ENCODE data around the gene AK9. TPM values are rescaled to one million over a fixed set of nuclear protein-coding genes. Genes with fewer than 3 reads are reported as not detected.
"Not testable (repeated sequence)": the region's sequence is repeated elsewhere in the genome, so short reads cannot be mapped to it uniquely, and the experiment has no call there.

The AK9 gene
- total RNA-seq, 4 donors from 2014 or later = 3.9 to 8.2 (median 7.1) TPM

- in situ Hi-C loops (cut with MboI; ENCODE audit: low sequenced_read_pairs in 4 of 4) = loop anchor here in 3 of 4 donors (25.0 kb wide), 3 partner anchors 501 to 1276 kb away; partner anchors contain the start of genes CDC40 (in 3 of the 3), WASF1 (in 3 of the 3) and GTF3C6 (in 1 of the 3)
- no peak for ATAC-seq
- DNase-seq = no peak
These were observed 4.3 kb downstream of the AK9 start for GRCh38 chr6:109686566-109687265.

DNA sequence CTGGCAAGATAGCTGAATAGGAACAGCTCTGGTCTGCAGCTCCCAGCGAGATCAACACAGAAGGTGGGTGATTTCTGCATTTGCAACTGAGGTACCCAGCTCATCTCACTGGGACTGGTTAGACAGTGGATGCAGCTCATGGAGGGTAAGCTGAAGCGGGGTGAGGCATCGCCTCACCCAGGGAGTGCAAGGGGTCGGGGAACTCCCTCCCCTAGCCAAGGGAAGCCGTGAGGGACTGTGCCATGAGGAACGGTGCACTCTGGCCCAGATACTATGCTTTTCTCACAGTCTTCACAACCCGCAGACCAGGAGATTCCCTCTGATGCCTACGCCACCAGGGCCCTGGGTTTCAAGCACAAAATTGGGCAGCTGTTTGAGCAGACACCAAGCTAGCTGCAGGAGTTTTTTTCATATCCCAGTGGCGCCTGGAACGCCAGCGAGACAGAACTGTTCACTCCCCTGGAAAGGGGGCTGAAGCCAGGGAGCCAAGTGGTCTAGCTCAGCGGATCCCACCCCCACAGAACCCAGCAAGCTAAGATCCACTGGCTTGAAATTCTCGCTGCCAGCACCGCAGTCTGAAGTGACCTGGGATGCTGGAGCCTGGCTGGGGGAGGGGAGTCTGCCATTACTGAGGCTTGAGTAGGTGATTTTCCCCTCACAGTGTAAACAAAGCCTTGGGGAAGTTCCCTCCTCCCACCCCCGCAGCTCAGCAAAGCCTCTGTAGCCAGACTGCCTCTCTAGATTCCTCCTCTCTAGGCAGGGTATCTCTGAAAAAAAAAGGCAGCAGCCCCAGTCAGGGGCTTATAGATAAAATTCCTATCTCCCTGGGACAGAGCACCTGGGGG, 12.1 kb downstream of the AK9 start:
- ATAC-seq; DNase-seq; H3K36me3 ChIP-seq; H3K4me1 ChIP-seq; intact Hi-C loops (cut with DNase I; ENCODE audit: low total_unique reads); H3K9me3 ChIP-seq; H3K27ac ChIP-seq; H3K27me3 ChIP-seq; H3K4me3 ChIP-seq: not testable (repeated sequence)
- in situ Hi-C loops (cut with MboI; ENCODE audit: low sequenced_read_pairs in 4 of 4) = loop anchor here in 3 of 4 donors (25.0 kb wide), 3 partner anchors 508 to 1283 kb away; partner anchors contain the start of genes CDC40 (in 3 of the 3), WASF1 (in 3 of the 3) and GTF3C6 (in 1 of the 3)

More at GRCh38 chr6:109686566-109687265, 4.3 kb downstream of the AK9 start:
- H3K4me1 ChIP-seq = peaks cover 7 to 16% of the 10 kb centered on the region in 2 donors
- H3K4me3 ChIP-seq = no peak overlapping the region
- H3K27me3 ChIP-seq = no peaks in the 10 kb centered on the region
- intact Hi-C loops (cut with DNase I; ENCODE audit: low total_unique reads) = no loop called here
- peak overlapping the region in 3 of 4 donors; percentile 21 to 53 (median 40) for H3K27ac ChIP-seq
- no peaks in the 10 kb centered on the region for H3K36me3 ChIP-seq
- TF ChIP-seq POLR2A (IDR thresholded peaks at IDR 0.05) = no peak
- TF ChIP-seq, protein P1, sequence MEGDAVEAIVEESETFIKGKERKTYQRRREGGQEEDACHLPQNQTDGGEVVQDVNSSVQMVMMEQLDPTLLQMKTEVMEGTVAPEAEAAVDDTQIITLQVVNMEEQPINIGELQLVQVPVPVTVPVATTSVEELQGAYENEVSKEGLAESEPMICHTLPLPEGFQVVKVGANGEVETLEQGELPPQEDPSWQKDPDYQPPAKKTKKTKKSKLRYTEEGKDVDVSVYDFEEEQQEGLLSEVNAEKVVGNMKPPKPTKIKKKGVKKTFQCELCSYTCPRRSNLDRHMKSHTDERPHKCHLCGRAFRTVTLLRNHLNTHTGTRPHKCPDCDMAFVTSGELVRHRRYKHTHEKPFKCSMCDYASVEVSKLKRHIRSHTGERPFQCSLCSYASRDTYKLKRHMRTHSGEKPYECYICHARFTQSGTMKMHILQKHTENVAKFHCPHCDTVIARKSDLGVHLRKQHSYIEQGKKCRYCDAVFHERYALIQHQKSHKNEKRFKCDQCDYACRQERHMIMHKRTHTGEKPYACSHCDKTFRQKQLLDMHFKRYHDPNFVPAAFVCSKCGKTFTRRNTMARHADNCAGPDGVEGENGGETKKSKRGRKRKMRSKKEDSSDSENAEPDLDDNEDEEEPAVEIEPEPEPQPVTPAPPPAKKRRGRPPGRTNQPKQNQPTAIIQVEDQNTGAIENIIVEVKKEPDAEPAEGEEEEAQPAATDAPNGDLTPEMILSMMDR (IDR thresholded peaks at IDR 0.05 in 4 of 5, conservative IDR thresholded peaks at IDR 0.05 in 1 of 5) = no peak
- H3K9me3 ChIP-seq = no peaks in the 10 kb centered on the region

DNA sequence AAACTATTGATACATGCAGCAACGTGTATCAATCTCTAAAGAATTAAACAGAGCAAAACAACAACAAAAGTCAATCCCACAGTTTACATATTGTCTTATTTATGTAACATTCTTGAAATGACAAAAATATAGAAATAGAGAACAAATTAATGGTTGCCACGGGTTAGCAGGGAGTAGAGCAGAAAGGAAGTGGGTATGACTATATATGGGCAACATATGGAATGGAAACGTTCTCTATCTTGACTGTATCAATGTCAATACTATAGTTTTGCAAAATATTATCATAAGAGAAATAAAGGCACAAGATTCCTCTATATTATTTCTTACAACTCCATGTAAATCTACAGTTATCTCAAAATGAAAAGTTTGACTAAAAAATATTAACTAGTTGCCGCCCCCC, 12.8 kb downstream of the AK9 start:
- TF ChIP-seq, protein P1 (IDR thresholded peaks at IDR 0.05 in 4 of 5, conservative IDR thresholded peaks at IDR 0.05 in 1 of 5) = no peak
- TF ChIP-seq POLR2A (IDR thresholded peaks at IDR 0.05) = no peak
- in situ Hi-C loops (cut with MboI; ENCODE audit: low sequenced_read_pairs in 4 of 4) = loop anchor here in 3 of 4 donors (25.0 kb wide), 3 partner anchors 509 to 1284 kb away; partner anchors contain the start of genes CDC40 (in 3 of the 3), WASF1 (in 3 of the 3) and GTF3C6 (in 1 of the 3)

DNA sequence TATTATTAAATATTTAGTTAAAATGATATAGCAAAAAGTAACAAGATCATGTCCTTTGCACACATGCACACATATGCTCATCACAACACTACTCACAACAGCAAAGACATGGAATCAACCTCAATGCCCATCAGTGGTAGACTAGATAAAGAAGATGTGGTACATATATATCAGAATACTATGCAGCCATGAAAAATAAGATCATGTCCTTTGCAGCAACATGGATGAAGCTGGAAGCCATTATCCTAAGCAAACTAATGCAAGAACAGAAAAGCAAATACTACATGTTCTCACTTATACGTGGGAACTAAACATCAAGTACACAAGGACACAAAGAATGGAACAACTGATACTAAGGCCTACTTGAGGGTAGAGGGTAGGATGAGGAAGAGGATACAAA, 14.3 kb downstream of the AK9 start:
- in situ Hi-C loops (cut with MboI; ENCODE audit: low sequenced_read_pairs in 4 of 4) (loop anchor here in 3 of 4 donors (25.0 kb wide), 3 partner anchors 511 to 1286 kb away; partner anchors contain the start of genes CDC40 (in 3 of the 3), WASF1 (in 3 of the 3) and GTF3C6 (in 1 of the 3)), intact Hi-C loops (cut with DNase I; ENCODE audit: low total_unique reads) (no loop called here)
- no peak overlapping the region for H3K27ac ChIP-seq
- H3K4me3 ChIP-seq = no peak overlapping the region
- H3K9me3 ChIP-seq = no peaks in the 10 kb centered on the region
- H3K36me3 ChIP-seq = no peaks in the 10 kb centered on the region
- TF ChIP-seq, protein P1 (IDR thresholded peaks at IDR 0.05 in 4 of 5, conservative IDR thresholded peaks at IDR 0.05 in 1 of 5) = no peak
- no peak for TF ChIP-seq POLR2A (IDR thresholded peaks at IDR 0.05)
- H3K27me3 ChIP-seq = no peaks in the 10 kb centered on the region
- H3K4me1 ChIP-seq = no peaks in the 10 kb centered on the region
- DNase-seq (no peak), ATAC-seq (no peak)

More for the DNA sequence above, 12.8 kb downstream of the AK9 start:
- ATAC-seq = no peak
- Histone ChIP-seq H3K9me3 (no peaks in the 10 kb centered on the region), H3K36me3 (no peaks in the 10 kb centered on the region), H3K4me3 (no peak overlapping the region), H3K4me1 (no peaks in the 10 kb centered on the region), H3K27ac (no peak overlapping the region), H3K27me3 (no peaks in the 10 kb centered on the region)
- DNase-seq = no peak
- intact Hi-C loops (cut with DNase I; ENCODE audit: low total_unique reads) = no loop called here

All from gastrocnemius medialis (tissue), 4 donors.